ENCODE data around the gene CEBPB. TPM values are rescaled to one million over a fixed set of nuclear protein-coding genes. Genes with fewer than 3 reads are reported as not detected.
"Not testable (repeated sequence)": the region's sequence is repeated elsewhere in the genome, so short reads cannot be mapped to it uniquely, and the experiment has no call there.

CEBPB gene
- total and polyA plus RNA-seq, 4 donors: 19.7 to 61.8 (median 29.2) TPM

- Histone ChIP-seq H3K4me3 (ENCODE audit: low read depth in 1 of 3, low read length in 3 of 3) (no peak overlapping the region), H3K36me3 (ENCODE audit: control insufficient read depth in 4 of 4, insufficient read depth in 3 of 4, low read depth in 1 of 4, low read length in 3 of 4) (no peaks in the 10 kb centered on the region), H3K9me3 (ENCODE audit: control insufficient read depth in 4 of 4, low read length in 3 of 4) (no peaks in the 10 kb centered on the region), H3K9ac (ENCODE audit: low read depth in 1 of 2, low read length in 2 of 2) (no peak overlapping the region), H3K27me3 (ENCODE audit: control insufficient read depth in 4 of 4, insufficient read depth in 4 of 4, low read length in 3 of 4) (no peaks in the 10 kb centered on the region), H3K27ac (ENCODE audit: low read depth in 1 of 2, low read length in 2 of 2) (no peak overlapping the region), H3K4me1 (ENCODE audit: control insufficient read depth in 4 of 4, insufficient read depth in 4 of 4, low read length in 3 of 4) (peaks cover 0 to 5% (median 0%) of the 10 kb centered on the region in 4 donors)
- no peak for TF ChIP-seq TAF1 (conservative IDR thresholded peaks at IDR 0.05)
- TF ChIP-seq ZBTB33 (IDR thresholded peaks at IDR 0.05): no peak
- TF ChIP-seq ATF3 (IDR thresholded peaks at IDR 0.05): no peak
- TF ChIP-seq YY1 (IDR thresholded peaks at IDR 0.05): no peak
- no peak for TF ChIP-seq JUND (IDR thresholded peaks at IDR 0.05)
- no peak for TF ChIP-seq FOXA1 (IDR thresholded peaks at IDR 0.05)
- no peak for TF ChIP-seq SP1 (IDR thresholded peaks at IDR 0.05)
- no peak for TF ChIP-seq FOXA2 (IDR thresholded peaks at IDR 0.05)
- no peak for TF ChIP-seq HNF4G (IDR thresholded peaks at IDR 0.05)
- no peak for TF ChIP-seq MAX (IDR thresholded peaks at IDR 0.05)
- TF ChIP-seq CTCF (IDR thresholded peaks at IDR 0.05; ENCODE audit: low read depth, low read length, missing input control): no peak
- TF ChIP-seq NR2F2 (IDR thresholded peaks at IDR 0.05): no peak
- 82% methylated on average over 6 of the region's 6 CpGs for WGBS
- no peak for DNase-seq (ENCODE audit: low spot score)
Observed at GRCh38 chr20:50200482-50201104, 10.0 kb downstream of the CEBPB start.

GRCh38 chr20:50201710-50202109 is 11.1 kb downstream of the CEBPB start:
- H3K36me3 ChIP-seq (ENCODE audit: control insufficient read depth in 4 of 4, insufficient read depth in 3 of 4, low read depth in 1 of 4, low read length in 3 of 4); H3K9me3 ChIP-seq (ENCODE audit: control insufficient read depth in 4 of 4, low read length in 3 of 4); H3K9ac ChIP-seq (ENCODE audit: low read depth in 1 of 2, low read length in 2 of 2); DNase-seq (ENCODE audit: low spot score); H3K4me1 ChIP-seq (ENCODE audit: control insufficient read depth in 4 of 4, insufficient read depth in 4 of 4, low read length in 3 of 4); H3K4me3 ChIP-seq (ENCODE audit: low read depth in 1 of 3, low read length in 3 of 3); H3K27me3 ChIP-seq (ENCODE audit: control insufficient read depth in 4 of 4, insufficient read depth in 4 of 4, low read length in 3 of 4); H3K27ac ChIP-seq (ENCODE audit: low read depth in 1 of 2, low read length in 2 of 2): not testable (repeated sequence)
- WGBS: 98% methylated on average over 7 of the region's 7 CpGs

- Histone ChIP-seq H3K36me3 (ENCODE audit: control insufficient read depth in 4 of 4, insufficient read depth in 3 of 4, low read depth in 1 of 4, low read length in 3 of 4) (no peaks in the 10 kb centered on the region), H3K4me1 (ENCODE audit: control insufficient read depth in 4 of 4, insufficient read depth in 4 of 4, low read length in 3 of 4) (no peaks in the 10 kb centered on the region), H3K4me3 (ENCODE audit: low read depth in 1 of 3, low read length in 3 of 3) (no peak overlapping the region), H3K27me3 (ENCODE audit: control insufficient read depth in 4 of 4, insufficient read depth in 4 of 4, low read length in 3 of 4) (no peaks in the 10 kb centered on the region), H3K27ac (ENCODE audit: low read depth in 1 of 2, low read length in 2 of 2) (no peak overlapping the region), H3K9ac (ENCODE audit: low read depth in 1 of 2, low read length in 2 of 2) (no peak overlapping the region), H3K9me3 (ENCODE audit: control insufficient read depth in 4 of 4, low read length in 3 of 4) (no peaks in the 10 kb centered on the region)
- WGBS: 95% methylated on average over 5 of the region's 5 CpGs
- TF ChIP-seq ZBTB33 (IDR thresholded peaks at IDR 0.05) (no peak), NR2F2 (IDR thresholded peaks at IDR 0.05) (no peak), FOXA2 (IDR thresholded peaks at IDR 0.05) (no peak), YY1 (IDR thresholded peaks at IDR 0.05) (no peak), TAF1 (conservative IDR thresholded peaks at IDR 0.05) (no peak), ATF3 (IDR thresholded peaks at IDR 0.05) (no peak), EGR1 (IDR thresholded peaks at IDR 0.05; ENCODE audit: low read depth in 2 of 2) (no peak), CTCF (IDR thresholded peaks at IDR 0.05; ENCODE audit: low read depth, low read length, missing input control) (no peak), MAX (IDR thresholded peaks at IDR 0.05) (no peak), RXRA (IDR thresholded peaks at IDR 0.05) (no peak), HNF4G (IDR thresholded peaks at IDR 0.05) (no peak), JUND (IDR thresholded peaks at IDR 0.05) (no peak), HNF4A (conservative IDR thresholded peaks at IDR 0.05) (no peak), RAD21 (IDR thresholded peaks at IDR 0.05) (no peak), FOXA1 (IDR thresholded peaks at IDR 0.05) (no peak), SP1 (IDR thresholded peaks at IDR 0.05) (no peak), GABPA (IDR thresholded peaks at IDR 0.05 in 1 of 2, conservative IDR thresholded peaks at IDR 0.05 in 1 of 2) (no peak)
- DNase-seq (ENCODE audit: low spot score): no peak
Observed at GRCh38 chr20:50202677-50203076, 12.0 kb downstream of the CEBPB start.

Measured in liver (tissue), 9 donors.